ENCODE results near the gene NR1I3.

Gene NR1I3

GRCh38 chr1:161192476-161193465, 45.2 kb downstream of the NR1I3 start:
- peak; percentile 48 for DNase-seq

DNA sequence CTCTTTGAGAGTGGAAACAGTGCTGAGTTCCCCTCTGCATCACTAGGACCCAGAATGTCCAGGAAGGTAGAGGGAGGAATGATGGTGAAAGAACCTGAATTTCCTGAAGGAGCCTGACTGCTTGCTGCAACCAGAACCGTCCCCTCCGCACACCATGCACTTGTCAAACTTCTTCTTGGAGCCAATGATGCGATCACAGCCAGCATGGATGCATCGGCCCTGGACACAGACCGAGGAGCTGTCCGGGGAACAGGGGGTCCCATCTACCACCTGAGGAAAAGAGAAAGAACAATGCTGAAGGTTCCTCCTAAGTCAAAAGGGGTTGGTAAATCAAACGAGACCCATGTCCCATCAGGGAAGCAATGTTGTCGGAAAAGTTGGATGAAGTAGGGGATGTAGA, 46.0 kb downstream of the NR1I3 start:
- no peak for DNase-seq

DNA sequence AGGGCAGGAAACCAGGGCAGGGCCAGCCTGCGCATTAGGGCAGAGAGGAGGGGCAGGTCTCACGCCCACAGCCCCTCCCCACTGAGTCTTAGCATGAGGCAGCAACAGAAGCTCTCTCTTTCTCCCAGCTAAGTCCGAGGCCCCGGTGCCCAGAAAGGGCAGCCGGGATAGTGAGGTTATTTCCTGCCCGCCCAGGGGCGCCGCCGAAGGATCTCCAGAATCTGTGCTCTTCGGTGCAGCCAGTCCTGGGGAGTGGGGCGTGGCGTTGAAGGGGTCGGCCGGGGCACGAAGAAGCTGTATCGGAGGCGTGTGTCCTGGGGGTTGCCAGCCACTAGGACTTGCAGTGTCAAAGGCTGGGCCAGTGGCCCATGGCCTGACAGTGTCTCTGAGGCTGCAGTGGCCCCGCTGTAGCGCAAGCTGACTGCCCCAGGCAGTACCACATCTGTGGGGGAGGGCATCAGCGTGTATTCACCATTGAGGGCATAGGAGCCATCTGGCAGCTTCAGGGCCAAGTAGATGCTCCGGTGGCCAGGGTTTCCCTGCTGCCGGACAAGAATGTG, 47.0 kb downstream of the NR1I3 start:
- no peak for DNase-seq

- DNase-seq, result no peak
Observed at GRCh38 chr1:161189036-161189435, 49.0 kb downstream of the NR1I3 start.

DNA sequence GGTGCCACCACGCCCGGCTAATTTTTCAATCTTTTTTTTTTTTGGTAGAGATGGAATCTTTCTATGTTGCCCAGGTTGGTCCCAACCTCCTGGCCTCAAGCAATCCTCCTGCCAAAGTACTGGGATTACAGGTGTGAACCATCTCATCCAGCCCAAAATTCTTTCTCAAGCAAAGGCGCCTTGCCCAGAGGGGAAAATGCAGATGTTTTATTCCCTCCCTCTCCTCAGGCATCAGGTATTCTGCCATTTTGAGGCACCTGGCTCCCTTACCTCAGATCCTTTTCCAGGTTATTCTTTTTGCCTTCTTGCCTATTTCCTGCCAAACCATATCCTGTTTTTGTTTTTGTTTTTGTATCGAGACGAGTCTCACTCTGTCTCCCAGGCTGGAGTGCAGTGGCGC, 49.6 kb downstream of the NR1I3 start:
- DNase-seq, result no peak

- no peak for DNase-seq
Observed at GRCh38 chr1:161187311-161187710, 50.7 kb downstream of the NR1I3 start.

DNA sequence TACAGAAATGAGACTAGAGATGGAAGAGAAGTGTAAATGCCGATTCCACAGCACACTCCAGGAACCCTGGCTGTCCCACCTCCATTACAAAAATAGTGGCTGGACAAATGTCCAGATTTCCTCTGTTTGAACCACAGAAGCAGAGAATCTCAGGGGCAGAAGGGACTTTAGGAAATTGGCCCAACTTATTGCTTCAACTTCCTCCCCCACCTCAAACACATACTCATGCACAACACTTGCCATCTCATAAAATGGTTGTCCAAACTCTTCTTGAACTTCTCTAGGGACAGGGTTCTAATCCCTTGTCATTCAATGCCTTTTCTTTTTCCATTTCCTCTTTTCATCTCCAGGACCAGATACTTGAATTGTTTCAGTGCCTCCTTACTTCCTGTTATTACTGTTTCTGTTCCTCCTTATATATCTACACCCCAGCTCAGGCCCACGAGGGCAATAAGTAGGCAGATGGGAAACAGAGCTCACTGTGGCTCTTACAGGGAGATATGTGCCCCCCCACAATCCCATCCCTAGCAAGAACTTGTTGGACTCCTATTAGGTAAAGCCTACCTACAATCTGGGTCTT, 52.2 kb downstream of the NR1I3 start:
- DNase-seq, result no peak

DNA sequence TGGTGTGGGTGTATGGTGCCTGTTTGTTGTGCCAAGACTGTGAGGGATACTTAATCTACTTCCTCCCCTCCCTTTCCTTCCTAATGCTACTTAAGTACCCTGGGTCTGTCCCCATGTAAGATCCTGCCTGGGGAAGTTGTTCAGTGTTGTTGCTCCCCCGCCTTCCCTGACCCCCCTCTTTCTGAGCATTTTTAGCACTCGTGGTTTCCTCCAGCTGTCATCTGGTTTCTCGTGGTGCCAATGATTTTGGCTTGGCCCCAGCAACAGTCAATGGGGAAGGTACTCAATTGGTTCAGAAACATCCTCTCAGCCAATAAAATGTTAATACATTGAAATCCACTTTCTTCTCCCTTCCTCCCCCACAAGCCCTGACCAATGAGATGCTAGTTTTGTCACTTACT, 52.7 kb downstream of the NR1I3 start:
- no peak for DNase-seq

DNA sequence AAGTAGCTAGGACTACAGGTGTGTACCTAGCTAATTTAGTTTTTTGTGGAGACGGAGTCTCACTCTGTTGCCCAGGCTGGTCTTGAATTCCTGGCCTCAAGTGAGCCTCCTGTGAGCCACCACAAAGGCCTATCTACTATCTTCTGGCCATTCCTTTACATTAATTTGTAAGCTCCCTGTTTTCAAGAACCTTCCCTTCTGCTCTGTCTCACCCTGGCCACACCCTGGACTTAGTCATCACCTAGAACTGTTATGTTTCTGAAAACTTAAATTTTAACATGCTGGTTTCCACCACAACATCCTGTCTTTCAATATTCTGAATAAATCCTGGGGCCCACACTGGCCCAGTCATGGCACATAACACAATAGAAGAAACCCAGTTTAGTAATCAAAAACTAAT, 55.8 kb downstream of the NR1I3 start:
- DNase-seq, result no peak

DNA sequence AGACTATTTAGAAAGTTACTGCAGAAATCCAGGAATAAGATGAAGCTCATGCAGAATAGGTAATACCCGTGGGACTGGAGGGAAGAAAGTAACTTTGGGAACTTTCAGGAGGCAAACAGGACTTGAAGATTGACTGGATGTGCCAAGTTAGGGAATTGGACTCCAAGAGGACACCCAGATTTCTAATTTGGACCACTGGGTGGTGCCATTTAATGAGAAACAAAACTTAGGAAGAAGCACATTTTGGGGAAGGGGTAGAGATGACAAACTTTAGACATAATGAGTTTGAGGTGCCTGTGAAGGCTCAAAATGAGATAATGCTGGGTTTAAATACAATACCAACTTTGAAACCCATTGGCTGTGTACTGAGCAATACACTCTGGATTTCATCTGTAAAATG, 57.4 kb downstream of the NR1I3 start:
- DNase-seq, result no peak

- no peak for DNase-seq
Observed at GRCh38 chr1:161179698-161180097, 58.3 kb downstream of the NR1I3 start.
